Lower lobe of right lung (tissue), 2 donors: ENCODE measurements around the gene EPHA2. TPM values are rescaled to one million over a fixed set of nuclear protein-coding genes. Genes with fewer than 3 reads are reported as not detected.

ENCODE experiments used
- ATAC-seq, 2 donors: fragments of 200-7000 bp; cut with Tn5 transposase; one replicate each; pipeline ENCODE4 v1.9.1; 2020 to 2022; ENCODE audit warnings: mild to moderate bottlenecking in 2 of 2, moderate library complexity in 2 of 2
- DNase-seq: peaks from one replicate; pipeline ENCODE4 v3.0.0-alpha.2; 2020
- H3K27ac ChIP-seq: fragments of 200-600 bp; one replicate; pipeline ENCODE4 v1.8.0; 2022
- H3K27me3 ChIP-seq: fragments of 200-600 bp; one replicate; pipeline ENCODE4 v1.8.0; 2022; ENCODE audit warnings: low read depth
- H3K36me3 ChIP-seq: fragments of 200-600 bp; one replicate; pipeline ENCODE4 v1.8.0; 2022; ENCODE audit warnings: mild to moderate bottlenecking
- H3K4me1 ChIP-seq: fragments of 200-600 bp; one replicate; pipeline ENCODE4 v1.8.0; 2022
- H3K4me3 ChIP-seq: fragments of 200-600 bp; one replicate; pipeline ENCODE4 v1.8.0; 2022; ENCODE audit warnings: mild to moderate bottlenecking
- H3K9me3 ChIP-seq: fragments of 200-600 bp; one replicate; pipeline ENCODE4 v1.8.0; 2022
- intact Hi-C: fragments of 100-400 bp; cut with DNase I; formaldehyde crosslinking; loops from one replicate; pipeline ENCODE4 v1.11.0; 2022
- total RNA-seq: library from RNA; stranded (reverse); fragmentation: NEBNext Ultra II Directional; extraction: Animal tissue kit (Norgen Biotek cat#: 25700); gene quantifications from one replicate; pipeline ENCODE4 v1.2.1, GENCODE V29; 2021
- TF ChIP-seq, protein P1 (sequence below): fragments of 200-600 bp; IDR thresholded peaks from one replicate; pipeline ENCODE4 v1.8.0; 2022; ENCODE audit warnings: antibody characterized with exemption, mild to moderate bottlenecking
- donor health status: DM: no; HTN: yes; CAD: no; lungs with severe emphysema.

The EPHA2 gene
- total RNA-seq, 1 donor from 2014 or later = 20.4 TPM

DNA sequence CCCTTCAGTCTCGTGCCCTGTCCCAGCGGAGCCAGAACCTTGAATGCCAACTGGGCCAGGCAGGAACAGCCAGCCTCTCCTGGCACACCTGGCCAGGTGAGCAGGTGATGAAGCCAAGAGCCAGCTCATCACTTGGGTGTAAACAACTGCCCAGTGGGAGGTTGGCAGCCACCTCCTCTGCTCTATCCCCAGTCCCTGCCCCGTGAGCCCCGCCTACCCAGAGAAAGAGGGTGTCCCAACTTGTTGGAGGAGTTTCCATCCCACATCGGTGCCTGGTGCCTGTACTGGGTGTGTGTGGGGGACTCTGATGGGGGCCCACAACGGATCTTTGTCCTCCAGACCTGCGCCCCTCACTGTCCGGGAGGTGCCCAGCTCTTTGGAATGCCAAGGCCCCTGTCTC is 64.6 kb downstream of the EPHA2 start:
- no peak for ATAC-seq
- intact Hi-C loops = no loop called here

DNA sequence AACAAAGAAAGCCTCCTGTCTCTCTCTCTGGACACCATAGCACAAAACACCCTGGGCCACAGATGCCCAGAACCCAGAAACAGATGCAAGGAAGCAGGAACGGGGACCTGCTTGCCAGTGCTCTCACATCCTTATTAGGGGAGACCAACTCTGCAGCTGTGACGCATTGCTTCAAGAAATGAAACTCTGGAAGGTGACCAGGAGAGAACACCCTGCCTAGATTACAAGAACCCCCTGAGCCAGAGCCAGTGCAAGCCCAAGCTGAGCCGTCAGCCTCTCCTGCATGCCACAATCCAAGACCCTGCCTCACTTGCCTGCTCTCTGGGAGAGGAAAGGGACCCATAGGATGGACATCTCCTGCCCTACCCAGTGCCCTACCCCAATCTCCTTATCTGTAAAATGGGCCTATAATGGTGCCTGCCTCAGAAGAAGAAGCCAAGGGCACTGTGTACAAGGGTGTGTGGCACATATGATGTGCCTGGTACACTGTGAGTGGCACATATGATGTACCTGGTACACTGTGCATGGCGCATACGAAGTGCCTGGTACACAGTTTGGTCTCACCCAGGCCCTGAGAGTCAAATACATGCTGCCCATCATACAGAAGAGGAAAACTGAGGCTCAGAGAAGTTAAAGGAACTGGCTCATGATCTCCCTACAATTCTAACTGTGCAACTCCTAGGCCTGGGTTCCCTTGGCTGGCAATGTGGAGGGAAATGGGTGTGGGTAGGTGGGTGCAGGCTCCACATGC is 65.6 kb downstream of the EPHA2 start:
- DNase-seq (no peak), ATAC-seq (no peak)
- Histone ChIP-seq H3K4me1 (peaks cover 13% of the 10 kb centered on the region), H3K27ac (no peak overlapping the region), H3K36me3 (no peaks in the 10 kb centered on the region), H3K4me3 (no peak overlapping the region), H3K9me3 (no peaks in the 10 kb centered on the region), H3K27me3 (no peaks in the 10 kb centered on the region)
- TF ChIP-seq, protein P1, sequence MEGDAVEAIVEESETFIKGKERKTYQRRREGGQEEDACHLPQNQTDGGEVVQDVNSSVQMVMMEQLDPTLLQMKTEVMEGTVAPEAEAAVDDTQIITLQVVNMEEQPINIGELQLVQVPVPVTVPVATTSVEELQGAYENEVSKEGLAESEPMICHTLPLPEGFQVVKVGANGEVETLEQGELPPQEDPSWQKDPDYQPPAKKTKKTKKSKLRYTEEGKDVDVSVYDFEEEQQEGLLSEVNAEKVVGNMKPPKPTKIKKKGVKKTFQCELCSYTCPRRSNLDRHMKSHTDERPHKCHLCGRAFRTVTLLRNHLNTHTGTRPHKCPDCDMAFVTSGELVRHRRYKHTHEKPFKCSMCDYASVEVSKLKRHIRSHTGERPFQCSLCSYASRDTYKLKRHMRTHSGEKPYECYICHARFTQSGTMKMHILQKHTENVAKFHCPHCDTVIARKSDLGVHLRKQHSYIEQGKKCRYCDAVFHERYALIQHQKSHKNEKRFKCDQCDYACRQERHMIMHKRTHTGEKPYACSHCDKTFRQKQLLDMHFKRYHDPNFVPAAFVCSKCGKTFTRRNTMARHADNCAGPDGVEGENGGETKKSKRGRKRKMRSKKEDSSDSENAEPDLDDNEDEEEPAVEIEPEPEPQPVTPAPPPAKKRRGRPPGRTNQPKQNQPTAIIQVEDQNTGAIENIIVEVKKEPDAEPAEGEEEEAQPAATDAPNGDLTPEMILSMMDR = no peak
- intact Hi-C loops = no loop called here

More for the DNA sequence above, 64.6 kb downstream of the EPHA2 start:
- no peak for DNase-seq
- Histone ChIP-seq H3K9me3 (no peaks in the 10 kb centered on the region), H3K36me3 (no peaks in the 10 kb centered on the region), H3K27me3 (no peaks in the 10 kb centered on the region), H3K4me1 (peaks cover 13% of the 10 kb centered on the region), H3K27ac (no peak overlapping the region), H3K4me3 (no peak overlapping the region)
- TF ChIP-seq, protein P1 = no peak

DNA sequence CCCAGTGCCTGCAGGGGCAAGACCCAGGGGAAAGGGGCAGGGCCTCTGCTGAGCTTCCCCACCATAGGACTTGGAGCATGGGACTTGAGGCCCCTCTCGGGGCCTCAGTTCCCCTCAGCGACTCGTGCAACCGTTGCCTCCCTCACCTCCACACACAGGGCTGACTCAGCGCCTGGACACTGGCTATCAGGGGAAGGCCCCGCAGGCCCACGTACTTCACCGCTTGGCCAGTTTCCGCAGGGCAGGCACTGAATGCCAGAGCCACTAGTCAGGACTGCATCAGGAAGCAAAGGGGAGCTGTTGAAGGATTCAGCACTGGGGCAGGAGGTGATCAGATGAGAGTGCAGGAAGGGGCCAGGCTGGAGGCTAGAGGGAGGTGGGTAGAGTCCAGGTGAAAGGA is 66.9 kb downstream of the EPHA2 start:
- no peaks in the 10 kb centered on the region for H3K36me3 ChIP-seq
- peak in 1 of 2 donors; percentile 20 for ATAC-seq
- H3K4me3 ChIP-seq = no peak overlapping the region
- no peaks in the 10 kb centered on the region for H3K27me3 ChIP-seq
- no peaks in the 10 kb centered on the region for H3K9me3 ChIP-seq
- peaks cover 13% of the 10 kb centered on the region for H3K4me1 ChIP-seq
- intact Hi-C loops = no loop called here
- DNase-seq = no peak
- TF ChIP-seq, protein P1 = no peak
- no peak overlapping the region for H3K27ac ChIP-seq

DNA sequence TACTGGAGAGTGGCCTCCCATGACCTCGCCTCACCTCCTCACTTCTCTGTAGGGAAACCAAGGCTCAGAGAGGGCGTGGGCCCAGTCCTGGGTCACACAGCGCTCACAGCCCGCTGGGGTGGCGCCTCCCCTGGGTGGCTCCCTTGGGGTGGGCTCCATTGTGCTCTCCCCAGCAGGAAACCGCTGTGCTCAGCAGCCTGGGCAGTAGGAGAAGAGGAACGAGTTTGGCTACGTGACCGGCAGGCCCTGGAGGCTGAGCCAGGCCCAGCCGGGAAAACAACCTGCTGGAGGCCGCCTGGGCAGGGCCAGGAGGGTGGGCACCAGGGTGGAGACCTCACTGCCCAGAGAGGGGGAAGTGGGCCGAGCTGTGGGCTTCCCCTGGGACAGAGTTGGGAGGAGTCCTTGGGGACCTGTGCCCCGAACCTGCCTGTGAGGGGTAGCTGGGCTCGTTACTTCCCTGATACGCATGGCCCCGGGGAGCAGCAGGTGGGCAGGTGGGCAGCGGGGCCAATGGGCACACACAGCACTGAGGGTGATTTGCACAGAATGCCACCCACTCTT is 67.4 kb downstream of the EPHA2 start:
- no peak overlapping the region for H3K4me3 ChIP-seq
- no peaks in the 10 kb centered on the region for H3K9me3 ChIP-seq
- TF ChIP-seq, protein P1 = no peak
- no peaks in the 10 kb centered on the region for H3K36me3 ChIP-seq
- H3K27ac ChIP-seq = no peak overlapping the region
- ATAC-seq = no peak
- intact Hi-C loops = no loop called here
- no peaks in the 10 kb centered on the region for H3K27me3 ChIP-seq
- no peak for DNase-seq
- peaks cover 13% of the 10 kb centered on the region for H3K4me1 ChIP-seq

DNA sequence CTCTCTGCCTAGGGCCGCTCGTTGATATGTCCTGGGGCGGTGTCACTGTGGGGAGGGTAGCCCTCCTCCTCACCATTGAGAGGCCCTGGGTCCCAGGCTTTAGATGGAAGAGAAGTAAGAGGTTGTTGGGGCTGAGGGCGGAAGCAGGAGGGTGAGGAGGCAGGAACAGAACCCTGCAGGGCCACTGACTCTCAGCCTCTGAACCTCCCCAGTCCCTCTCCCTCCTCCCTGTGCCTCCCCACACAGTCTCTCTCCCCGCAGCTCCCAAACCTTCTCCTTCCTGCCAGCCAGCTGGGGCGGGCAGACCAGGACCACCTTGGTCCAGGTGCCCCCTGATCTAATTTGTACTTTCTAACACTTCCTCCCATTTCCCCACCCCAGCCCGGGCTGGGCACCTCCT is 68.1 kb downstream of the EPHA2 start:
- H3K9me3 ChIP-seq = no peaks in the 10 kb centered on the region
- ATAC-seq = no peak
- H3K27ac ChIP-seq = no peak overlapping the region
- H3K4me3 ChIP-seq = no peak overlapping the region
- no peaks in the 10 kb centered on the region for H3K27me3 ChIP-seq
- TF ChIP-seq, protein P1 = no peak
- no peak for DNase-seq
- intact Hi-C loops = no loop called here
- no peaks in the 10 kb centered on the region for H3K36me3 ChIP-seq
- H3K4me1 ChIP-seq = peaks cover 13% of the 10 kb centered on the region
